ENCODE measurements around the gene C10orf71.
A peak's percentile ranks its signal among the peaks of the same experiment; 100 is the strongest.

The C10orf71 gene

GRCh38 chr10:49292565-49293207 is 6.3 kb upstream of the C10orf71 start:
- no peak for DNase-seq (ENCODE audit: low read depth, low spot score)

GRCh38 chr10:49293208-49293603 is 5.8 kb upstream of the C10orf71 start:
- no peak for DNase-seq (ENCODE audit: low read depth, low spot score)

GRCh38 chr10:49294731-49295130 is 4.2 kb upstream of the C10orf71 start:
- no peak for DNase-seq (ENCODE audit: low read depth, low spot score)

- DNase-seq (ENCODE audit: low read depth, low spot score): no peak
Measured at GRCh38 chr10:49295297-49295696, 3.7 kb upstream of the C10orf71 start.

GRCh38 chr10:49296382-49296781 is 2.6 kb upstream of the C10orf71 start:
- DNase-seq (ENCODE audit: low read depth, low spot score): no peak

- peak; percentile 68 for DNase-seq (ENCODE audit: low read depth, low spot score)
Measured at GRCh38 chr10:49296836-49297235, 2.1 kb upstream of the C10orf71 start.

- peak; percentile 77 for DNase-seq (ENCODE audit: low read depth, low spot score)
Measured at GRCh38 chr10:49297818-49298670, 926 bp upstream of the C10orf71 start.

- peak; percentile 81 for DNase-seq (ENCODE audit: low read depth, low spot score)
Measured at GRCh38 chr10:49298671-49298982, 343 bp upstream of the C10orf71 start.

- DNase-seq (ENCODE audit: low read depth, low spot score): peak; percentile 71
Measured at GRCh38 chr10:49299816-49300139, 808 bp downstream of the C10orf71 start.

GRCh38 chr10:49300140-49300974 is 1.4 kb downstream of the C10orf71 start:
- peak; percentile 34 for DNase-seq (ENCODE audit: low read depth, low spot score)

- no peak for DNase-seq (ENCODE audit: low read depth, low spot score)
Measured at GRCh38 chr10:49301302-49301701, 2.3 kb downstream of the C10orf71 start.

- no peak for DNase-seq (ENCODE audit: low read depth, low spot score)
Measured at GRCh38 chr10:49302088-49302487, 3.1 kb downstream of the C10orf71 start.

GRCh38 chr10:49303711-49304110 is 4.7 kb downstream of the C10orf71 start:
- DNase-seq (ENCODE audit: low read depth, low spot score): no peak

GRCh38 chr10:49304137-49304536 is 5.2 kb downstream of the C10orf71 start:
- DNase-seq (ENCODE audit: low read depth, low spot score): no peak

GRCh38 chr10:49307921-49308320 is 9.0 kb downstream of the C10orf71 start:
- peak; percentile 79 for DNase-seq (ENCODE audit: low read depth, low spot score)

GRCh38 chr10:49308881-49309280 is 9.9 kb downstream of the C10orf71 start:
- no peak for DNase-seq (ENCODE audit: low read depth, low spot score)

- DNase-seq (ENCODE audit: low read depth, low spot score): no peak
Measured at GRCh38 chr10:49309691-49310411, 10.9 kb downstream of the C10orf71 start.

GRCh38 chr10:49310460-49310859 is 11.5 kb downstream of the C10orf71 start:
- DNase-seq (ENCODE audit: low read depth, low spot score): no peak

GRCh38 chr10:49310901-49311554 is 12.1 kb downstream of the C10orf71 start:
- DNase-seq (ENCODE audit: low read depth, low spot score): no peak

GRCh38 chr10:49311555-49312236 is 12.7 kb downstream of the C10orf71 start:
- no peak for DNase-seq (ENCODE audit: low read depth, low spot score)
